Neural cell (in vitro differentiated cells): Measurements from ENCODE around the gene KHSRP.

ENCODE experiments used
- MXI1 ChIP-seq: fragments of 450-650 bp; conservative IDR thresholded peaks from 2 replicates; pipeline ENCODE4 v1.6.1; 2014; ENCODE audit warnings: antibody characterized with exemption, mild to moderate bottlenecking; ENCODE audit not compliant: poor library complexity, severe bottlenecking
- TF ChIP-seq, protein P1 (sequence below): fragments of 450-650 bp; IDR thresholded peaks from 2 replicates; pipeline ENCODE4 v1.5.1; 2014; ENCODE audit warnings: antibody characterized with exemption, mild to moderate bottlenecking, moderate library complexity; ENCODE audit not compliant: poor library complexity, severe bottlenecking

DNA sequence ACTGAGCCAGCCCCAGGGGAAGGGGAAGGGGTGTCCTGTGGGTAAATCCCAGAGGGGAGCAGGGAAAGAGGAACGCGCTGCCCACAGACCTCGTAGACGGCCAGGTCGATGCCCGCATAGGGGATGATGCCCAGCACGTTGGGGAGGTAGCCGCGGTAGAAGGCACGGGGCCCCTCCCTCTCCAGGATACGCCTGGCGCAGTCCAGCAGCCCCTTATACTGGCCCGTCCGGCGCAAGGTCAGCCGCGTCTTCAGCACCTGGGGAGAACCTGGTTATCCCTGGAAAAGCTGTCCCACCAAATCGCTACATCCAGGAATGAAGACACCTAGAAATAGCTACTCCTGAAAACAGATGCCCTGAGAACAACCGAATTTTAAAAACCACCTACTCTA lies 27.6 kb upstream of the KHSRP start:
- TF ChIP-seq, protein P1, sequence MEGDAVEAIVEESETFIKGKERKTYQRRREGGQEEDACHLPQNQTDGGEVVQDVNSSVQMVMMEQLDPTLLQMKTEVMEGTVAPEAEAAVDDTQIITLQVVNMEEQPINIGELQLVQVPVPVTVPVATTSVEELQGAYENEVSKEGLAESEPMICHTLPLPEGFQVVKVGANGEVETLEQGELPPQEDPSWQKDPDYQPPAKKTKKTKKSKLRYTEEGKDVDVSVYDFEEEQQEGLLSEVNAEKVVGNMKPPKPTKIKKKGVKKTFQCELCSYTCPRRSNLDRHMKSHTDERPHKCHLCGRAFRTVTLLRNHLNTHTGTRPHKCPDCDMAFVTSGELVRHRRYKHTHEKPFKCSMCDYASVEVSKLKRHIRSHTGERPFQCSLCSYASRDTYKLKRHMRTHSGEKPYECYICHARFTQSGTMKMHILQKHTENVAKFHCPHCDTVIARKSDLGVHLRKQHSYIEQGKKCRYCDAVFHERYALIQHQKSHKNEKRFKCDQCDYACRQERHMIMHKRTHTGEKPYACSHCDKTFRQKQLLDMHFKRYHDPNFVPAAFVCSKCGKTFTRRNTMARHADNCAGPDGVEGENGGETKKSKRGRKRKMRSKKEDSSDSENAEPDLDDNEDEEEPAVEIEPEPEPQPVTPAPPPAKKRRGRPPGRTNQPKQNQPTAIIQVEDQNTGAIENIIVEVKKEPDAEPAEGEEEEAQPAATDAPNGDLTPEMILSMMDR: no peak
- TF ChIP-seq MXI1: no peak
